PC-9 (cell line): ENCODE measurements around the gene SCAMP3. TPM values are rescaled to one million over a fixed set of nuclear protein-coding genes. Genes with fewer than 3 reads are reported as not detected.

Experiments
- BruUV-seq: library from RNA; stranded (reverse); fragments of 400-500 nt; replicated peaks from 2 replicates; lab custom pipeline; 2021; lab: Mats Ljungman, UMichigan
- CTCF ChIA-PET: fragments of 300-600 bp; sonication (Branson Sonifier 250); formaldehyde crosslinking; loops from one replicate; lab custom pipeline; 2022; ENCODE audit warnings: antibody characterized with exemption; lab: Charles Lee
- POLR2A ChIA-PET: fragments of 300-600 bp; sonication (Branson Sonifier 250); formaldehyde crosslinking; loops from one replicate; lab custom pipeline; 2022; ENCODE audit warnings: antibody characterized with exemption; ENCODE audit not compliant: unreplicated experiment; lab: Charles Lee
- DNase-seq, 2 experiments: peaks; one replicate each; pipeline versions ENCODE4 v3.0.0 to v3.0.0-alpha.2; 2015 to 2022; ENCODE audit warnings: mixed read lengths in 1 of 2
- H2AFZ ChIP-seq: fragments of 200-600 bp; sonication (generic); 2 replicates; pipeline ENCODE4 v1.8.1; 2017; ENCODE audit warnings: antibody characterized with exemption
- H3F3A ChIP-seq: fragments of 200-600 bp; sonication (generic); 2 replicates; pipeline ENCODE4 v1.8.1; 2017; ENCODE audit warnings: antibody characterized with exemption, mild to moderate bottlenecking, low read depth; ENCODE audit not compliant: insufficient read depth
- H3K27ac ChIP-seq: fragments of 200-600 bp; sonication (generic); 2 replicates; pipeline ENCODE4 v1.6.1; 2016; ENCODE audit warnings: mixed run types
- H3K27me3 ChIP-seq: fragments of 200-600 bp; sonication (generic); 2 replicates; pipeline ENCODE4 v1.6.1; 2016; ENCODE audit warnings: low read depth, mixed run types; ENCODE audit not compliant: insufficient read depth
- H3K36me3 ChIP-seq: fragments of 200-600 bp; sonication (generic); 2 replicates; pipeline ENCODE4 v1.6.1; 2016; ENCODE audit warnings: low read depth, mixed run types
- H3K4me1 ChIP-seq: fragments of 200-600 bp; sonication (generic); replicated peaks from 2 replicates; pipeline ENCODE4 v1.6.1; 2016; ENCODE audit warnings: mixed run types; ENCODE audit not compliant: insufficient read depth
- H3K4me2 ChIP-seq: fragments of 200-600 bp; sonication (generic); 2 replicates; pipeline ENCODE4 v1.6.1; 2017; ENCODE audit warnings: mixed run types
- H3K4me3 ChIP-seq: fragments of 200-600 bp; sonication (generic); 2 replicates; pipeline ENCODE4 v1.6.1; 2016; ENCODE audit warnings: mixed run types
- H3K79me2 ChIP-seq: fragments of 200-600 bp; sonication (generic); 2 replicates; pipeline ENCODE4 v1.6.1; 2017; ENCODE audit warnings: low read depth, mixed run types
- H3K9me2 ChIP-seq: fragments of 200-600 bp; sonication (generic); 2 replicates; pipeline ENCODE4 v1.8.1; 2017; ENCODE audit warnings: mild to moderate bottlenecking; ENCODE audit not compliant: insufficient read depth
- H3K9me3 ChIP-seq: fragments of 200-600 bp; sonication (generic); 2 replicates; pipeline ENCODE4 v1.8.1; 2016; ENCODE audit warnings: low read depth; ENCODE audit not compliant: insufficient read depth
- H4K20me1 ChIP-seq: fragments of 200-600 bp; sonication (generic); 2 replicates; pipeline ENCODE4 v1.8.1; 2017; ENCODE audit not compliant: insufficient read depth
- CTCF ChIP-seq: fragments of 200-600 bp; sonication (generic); conservative IDR thresholded peaks from 2 replicates; pipeline ENCODE4 v1.6.1; 2017; ENCODE audit warnings: mixed run types, antibody characterized with exemption, mild to moderate bottlenecking, moderate library complexity
- EZH2 ChIP-seq: fragments of 200-600 bp; sonication (generic); IDR thresholded peaks from 2 replicates; pipeline ENCODE4 v1.8.0; 2017; ENCODE audit warnings: antibody characterized with exemption, low read depth
- intact Hi-C: fragments of 100-400 bp; cut with micrococcal nuclease; formaldehyde crosslinking; loops from one replicate; pipeline ENCODE4 v1.10.0; 2022; ENCODE audit not compliant: unreplicated experiment
- total RNA-seq: library from RNA; stranded (reverse); gene quantifications from 2 replicates; pipeline ENCODE4 v1.2.3, GENCODE V29; 2021

Gene SCAMP3
- total RNA-seq, 1 experiment from 2014 or later: 64.1 TPM

- Histone ChIP-seq H3K4me2 (peak overlapping the region; percentile 82), H3K9me2 (no peaks in the 10 kb centered on the region), H3K4me3 (peak overlapping the region; percentile 75), H3K36me3 (no peaks in the 10 kb centered on the region), H3K27ac (peak overlapping the region; percentile 72), H3K9me3 (no peaks in the 10 kb centered on the region), H2AFZ (peak overlapping the region; percentile 94), H3K79me2 (0 out of 2 replicates have a peak, but pooled peaks cover 6% of the 10 kb centered on the region), H3K27me3 (no peaks in the 10 kb centered on the region), H3K4me1 (peaks cover 26% of the 10 kb centered on the region), H4K20me1 (no peaks in the 10 kb centered on the region), H3F3A (peaks cover 43% of the 10 kb centered on the region)
- CTCF ChIA-PET: interaction anchor here (1.5 kb wide), 1 partner anchor 72 kb away, joined by 3 read pairs; the partner anchor contains the start of gene KRTCAP2
- no TSS peak for BruUV-seq
- POLR2A ChIA-PET: interaction anchor here (0.7 to 1.0 kb wide), 2 partner anchors 50 to 64 kb away, joined by 3 to 12 read pairs; partner anchors contain the start of gene FDPS
- peak; percentile 94 to 96 for DNase-seq
- intact Hi-C loops: loop anchor here (1.0 kb wide), 3 partner anchors 37 to 404 kb away; partner anchors contain the start of gene THBS3
- peak; percentile 91 for TF ChIP-seq CTCF
- TF ChIP-seq EZH2: no peak
These were observed 17.6 kb downstream of the SCAMP3 start for GRCh38 chr1:155244368-155245162.

- Histone ChIP-seq H3K4me3 (peak overlapping the region; percentile 75; the same call in 1 of the 2 replicates), H3K36me3 (no peaks in the 10 kb centered on the region), H3K27ac (no peak overlapping the region), H3K79me2 (0 out of 2 replicates have a peak, but pooled peaks cover 6% of the 10 kb centered on the region), H3K4me1 (peaks cover 26% of the 10 kb centered on the region), H3K4me2 (peak overlapping the region; percentile 82), H3K27me3 (no peaks in the 10 kb centered on the region), H4K20me1 (no peaks in the 10 kb centered on the region), H3K9me3 (no peaks in the 10 kb centered on the region), H2AFZ (no peak overlapping the region), H3K9me2 (no peaks in the 10 kb centered on the region), H3F3A (peaks cover 38% of the 10 kb centered on the region)
- TF ChIP-seq CTCF: no peak
- no peak for TF ChIP-seq EZH2
- BruUV-seq: no TSS peak
- intact Hi-C loops: no loop called here
- ChIA-PET CTCF (interaction anchor here (0.5 to 1.5 kb wide), 2 partner anchors 70 to 74 kb away, joined by 3 read pairs; partner anchors contain the start of gene KRTCAP2), POLR2A (no interaction called here)
- peak in 1 of 2 experiments; percentile 50 for DNase-seq
These were observed 19.3 kb downstream of the SCAMP3 start for GRCh38 chr1:155242805-155243358.

GRCh38 chr1:155241841-155242264 is 20.3 kb downstream of the SCAMP3 start:
- Histone ChIP-seq H3K27ac (peak overlapping the region; percentile 29; the same call in 1 of the 2 replicates), H3K4me1 (peaks cover 26% of the 10 kb centered on the region), H3K4me2 (0 out of 2 replicates have a peak overlapping the region, but pooled peaks have one; percentile 86), H3K36me3 (no peaks in the 10 kb centered on the region), H3K9me2 (no peaks in the 10 kb centered on the region), H3K27me3 (no peaks in the 10 kb centered on the region), H3K4me3 (no peak overlapping the region), H3K79me2 (0 out of 2 replicates have a peak, but pooled peaks cover 6% of the 10 kb centered on the region), H4K20me1 (no peaks in the 10 kb centered on the region), H2AFZ (no peak overlapping the region), H3F3A (peaks cover 44% of the 10 kb centered on the region), H3K9me3 (no peaks in the 10 kb centered on the region)
- no TSS peak for BruUV-seq
- no peak for TF ChIP-seq CTCF
- no peak for TF ChIP-seq EZH2
- ChIA-PET CTCF (interaction anchor here (0.8 kb wide), 1 partner anchor 17 kb away, joined by 3 read pairs; no protein-coding TSS in a partner anchor), POLR2A (no interaction called here)
- intact Hi-C loops: no loop called here
- DNase-seq: no peak
